H1 (cell line): ENCODE measurements around the gene USP12. TPM values are rescaled to one million over a fixed set of nuclear protein-coding genes. Genes with fewer than 3 reads are reported as not detected.

ENCODE experiments used
- CTCF ChIA-PET: fragments of 300-600 bp; sonication (Branson Sonifier 250); formaldehyde crosslinking; loops from one replicate; lab custom pipeline; 2021; ENCODE audit not compliant: partially characterized antibody; lab: Charles Lee
- POLR2A ChIA-PET: fragments of 300-600 bp; sonication (Branson Sonifier 250); formaldehyde crosslinking; loops from one replicate; lab custom pipeline; 2021; ENCODE audit warnings: inconsistent platforms; ENCODE audit not compliant: partially characterized antibody; lab: Charles Lee
- DNase-seq, 2 experiments: peaks; one replicate each; pipeline versions ENCODE4 v3.0.0 to v3.0.0-alpha.2; 2010 to 2022; ENCODE audit warnings: low spot score in 2 of 2, low read depth in 1 of 2, mixed read lengths in 1 of 2
- FAIRE-seq: peaks from 2 replicates; lab custom pipeline; 2011; peaks lifted over from hg19 to GRCh38; lab: Jason Lieb, UNC
- H2AFZ ChIP-seq: 2 replicates; pipeline ENCODE4 v1.8.1; 2012; ENCODE audit warnings: low read length, inconsistent platforms
- H2AK5ac ChIP-seq: 2 replicates; pipeline ENCODE4 v1.6.1; 2013; ENCODE audit warnings: low read depth, low read length
- H2BK120ac ChIP-seq: replicated peaks from 2 replicates; pipeline ENCODE3; 2013; ENCODE audit warnings: low read depth, low read length, inconsistent platforms
- H2BK12ac ChIP-seq: 2 replicates; pipeline ENCODE4 v1.6.1; 2013; ENCODE audit warnings: low read depth, low read length
- H2BK15ac ChIP-seq: 2 replicates; pipeline ENCODE4 v1.6.1; 2013; ENCODE audit warnings: low read length
- H2BK20ac ChIP-seq: 2 replicates; pipeline ENCODE4 v1.6.1; 2013; ENCODE audit warnings: low read length
- H2BK5ac ChIP-seq: 2 replicates; pipeline ENCODE4 v1.6.1; 2013; ENCODE audit warnings: low read depth, low read length
- H3K14ac ChIP-seq: 2 replicates; pipeline ENCODE4 v1.6.1; 2013; ENCODE audit warnings: inconsistent platforms; ENCODE audit not compliant: insufficient read length
- H3K18ac ChIP-seq: 2 replicates; pipeline ENCODE4 v1.6.1; 2013; ENCODE audit warnings: low read length; ENCODE audit errors: extremely low read depth
- H3K23ac ChIP-seq: 2 replicates; pipeline ENCODE4 v1.6.1; 2013; ENCODE audit warnings: inconsistent platforms; ENCODE audit not compliant: insufficient read length
- H3K23me2 ChIP-seq: 2 replicates; pipeline ENCODE4 v1.6.1; 2013; ENCODE audit warnings: low read depth, low read length
- H3K27ac ChIP-seq: 2 replicates; pipeline ENCODE4 v1.6.1; 2011; ENCODE audit warnings: low read depth, low read length, inconsistent platforms
- H3K27me3 ChIP-seq, 4 experiments: replicated peaks in 1 of 4; 1 replicate in 1 of 4; 2 replicates in 3 of 4; pipeline versions ENCODE4 v1.6.1 to v1.8.1; 2011 to 2013; ENCODE audit warnings: low read length in 3 of 4, mild to moderate bottlenecking in 3 of 4, inconsistent platforms in 2 of 4, mixed read lengths in 2 of 4, moderate library complexity in 1 of 4; ENCODE audit not compliant: control insufficient read depth in 3 of 4, insufficient read depth in 3 of 4; ENCODE audit errors: extremely low read depth in 1 of 4
- H3K36me3 ChIP-seq, 4 experiments: 2 replicates each; pipeline versions ENCODE4 v1.6.1 to v1.8.1; 2011 to 2013; ENCODE audit warnings: mild to moderate bottlenecking in 4 of 4, low read length in 3 of 4, moderate library complexity in 2 of 4, control low read depth in 1 of 4, inconsistent platforms in 1 of 4; ENCODE audit not compliant: insufficient read depth in 4 of 4, control insufficient read depth in 2 of 4
- H3K4ac ChIP-seq: replicated peaks from 2 replicates; pipeline ENCODE3; 2013; ENCODE audit warnings: low read length, low read depth, mixed read lengths, inconsistent platforms; ENCODE audit not compliant: insufficient read length
- H3K4me1 ChIP-seq, 4 experiments: replicated peaks in 1 of 4; 1 replicate in 1 of 4; 2 replicates in 3 of 4; pipeline versions ENCODE4 v1.6.1 to v1.8.1; 2011 to 2013; ENCODE audit warnings: low read length in 3 of 4, inconsistent platforms in 2 of 4, mixed read lengths in 1 of 4; ENCODE audit not compliant: insufficient read depth in 4 of 4, control insufficient read depth in 3 of 4
- H3K4me2 ChIP-seq, 2 experiments: 2 replicates each; pipeline versions ENCODE4 v1.6.1 to v1.8.1; 2011 to 2013; ENCODE audit warnings: low read depth in 2 of 2, low read length in 2 of 2, control low read depth in 1 of 2, inconsistent platforms in 1 of 2, mild to moderate bottlenecking in 1 of 2; ENCODE audit not compliant: insufficient read depth in 1 of 2
- H3K4me3 ChIP-seq, 4 experiments: fragments of 200-600, 300-600 bp in 1 of 4; sonication (generic), shearing (Covaris generic), sonication (Bioruptor Twin) in 1 of 4; 2 replicates each; pipeline versions ENCODE4 v1.5.1 to v1.8.1; 2011 to 2016; ENCODE audit warnings: low read length in 4 of 4, low read depth in 3 of 4, control low read depth in 2 of 4, inconsistent platforms in 2 of 4, mild to moderate bottlenecking in 2 of 4, mixed read lengths in 1 of 4, moderate library complexity in 1 of 4; ENCODE audit not compliant: insufficient read depth in 2 of 4; ENCODE audit errors: extremely low read depth in 1 of 4
- H3K56ac ChIP-seq: replicated peaks from 2 replicates; pipeline ENCODE3; 2013; ENCODE audit warnings: low read depth, mild to moderate bottlenecking, mixed read lengths, low read length, inconsistent platforms; ENCODE audit not compliant: insufficient read length
- H3K79me1 ChIP-seq: 2 replicates; pipeline ENCODE4 v1.6.1; 2013; ENCODE audit warnings: low read depth, low read length, control low read depth
- H3K79me2 ChIP-seq, 2 experiments: 2 replicates each; pipeline versions ENCODE4 v1.6.1 to v1.8.1; 2012 to 2013; ENCODE audit warnings: low read length in 2 of 2, mild to moderate bottlenecking in 2 of 2, inconsistent platforms in 1 of 2; ENCODE audit not compliant: insufficient read depth in 2 of 2, control insufficient read depth in 1 of 2
- H3K9ac ChIP-seq, 4 experiments: replicated peaks in 1 of 4; 1 replicate in 1 of 4; 2 replicates in 3 of 4; pipeline versions ENCODE4 v1.6.1 to v1.8.1; 2011 to 2013; ENCODE audit warnings: low read depth in 3 of 4, low read length in 3 of 4, control low read depth in 2 of 4, mild to moderate bottlenecking in 2 of 4, moderate library complexity in 2 of 4, inconsistent platforms in 1 of 4; ENCODE audit errors: extremely low read depth in 1 of 4
- H3K9me3 ChIP-seq, 2 experiments: 2 replicates each; pipeline versions ENCODE4 v1.6.1 to v1.8.1; 2012 to 2013; ENCODE audit warnings: mild to moderate bottlenecking in 2 of 2, moderate library complexity in 2 of 2, control low read depth in 1 of 2, inconsistent platforms in 1 of 2, low read depth in 1 of 2, low read length in 1 of 2, mixed read lengths in 1 of 2; ENCODE audit not compliant: insufficient read depth in 2 of 2
- H4K20me1 ChIP-seq, 2 experiments: replicated peaks in 1 of 2; 2 replicates each; pipeline versions ENCODE3 to v1.8.1; 2011 to 2013; ENCODE audit warnings: inconsistent platforms in 2 of 2, low read length in 2 of 2, mild to moderate bottlenecking in 1 of 2; ENCODE audit not compliant: insufficient read depth in 2 of 2, control insufficient read depth in 1 of 2
- H4K5ac ChIP-seq: 2 replicates; pipeline ENCODE4 v1.6.1; 2013; ENCODE audit warnings: low read length, low read depth, mixed read lengths, inconsistent platforms; ENCODE audit not compliant: insufficient read length
- H4K8ac ChIP-seq: 2 replicates; pipeline ENCODE4 v1.8.0; 2013; ENCODE audit warnings: mild to moderate bottlenecking, moderate library complexity, low read length, inconsistent platforms; ENCODE audit not compliant: insufficient read depth; ENCODE audit errors: extremely low read depth
- H4K91ac ChIP-seq: replicated peaks from 2 replicates; pipeline ENCODE3; 2013; ENCODE audit warnings: low read length, mixed read lengths, inconsistent platforms; ENCODE audit not compliant: insufficient read length
- EP300 ChIP-seq, 2 experiments: IDR thresholded peaks; 1 replicate in 1 of 2; 2 replicates in 1 of 2; pipeline ENCODE4 v1.6.1; 2011 to 2012; ENCODE audit warnings: low read depth in 2 of 2, low read length in 2 of 2, mild to moderate bottlenecking in 2 of 2, borderline replicate concordance in 1 of 2, inconsistent platforms in 1 of 2, moderate library complexity in 1 of 2
- POLR2AphosphoS5 ChIP-seq: IDR thresholded peaks from 2 replicates; pipeline ENCODE4 v1.6.1; 2011; ENCODE audit warnings: low read depth, low read length
- YY1 ChIP-seq: IDR thresholded peaks from 2 replicates; pipeline ENCODE4 v1.6.1; 2011; ENCODE audit warnings: low read depth, mild to moderate bottlenecking, low read length
- WGBS, 2 experiments: shearing (Covaris generic) in 1 of 2; methylation state at CpG; one replicate each; pipeline versions ENCODE4 v1.1.6 to v1.1.7; 2013 to 2015; ENCODE audit warnings: low lambda C conversion rate in 2 of 2, mixed read lengths in 2 of 2, inconsistent platforms in 1 of 2, low coverage in 1 of 2, missing lambda C conversion rate in 1 of 2; ENCODE audit not compliant: insufficient replicate concordance in 2 of 2, insufficient coverage in 1 of 2, insufficient read length in 1 of 2; ENCODE audit errors: extremely low coverage in 1 of 2, missing lambda C conversion rate in 1 of 2; 5-methylcytosine and 5-hydroxymethylcytosine counted together
- polyA plus RNA-seq, 7 experiments: library from polyadenylated mRNA; depleted of rRNA in 3 of 7; stranded (reverse) in 5 of 7; unstranded in 2 of 7; fragments of >200 nt in 5 of 7; fragments of 200-250 nt in 2 of 7; gene quantifications; 1 replicate in 5 of 7; 2 replicates in 1 of 7; 4 replicates in 1 of 7; pipeline versions ENCODE4 v1.2.1 to v1.2.3, GENCODE V29; 2011 to 2013; ENCODE audit warnings: missing spikeins in 2 of 7, mixed read lengths in 2 of 7
- total RNA-seq: library from RNA; stranded (reverse); fragmentation: NEBNext Ultra II Directional; extraction: Animal tissue kit (Norgen Biotek cat#: 25700); gene quantifications from 2 replicates; pipeline ENCODE4 v1.2.1, GENCODE V29; 2021

USP12 gene
- total and polyA plus RNA-seq, 2 of the 8 experiments (the other 6 are each of a cell fraction or from before 2014, with no cell fraction given) = 4.0 to 30.0 TPM

GRCh38 chr13:27200413-27201070 is 28.9 kb upstream of the USP12 start:
- Histone ChIP-seq H4K20me1 (no peaks in the 10 kb centered on the region), H3K36me3 (no peaks in the 10 kb centered on the region), H3K23me2 (no peaks in the 10 kb centered on the region), H2BK20ac (no peak overlapping the region), H3K14ac (no peak overlapping the region), H3K4ac (no peak overlapping the region), H2AK5ac (no peak overlapping the region), H2BK15ac (no peak overlapping the region), H3K4me2 (no peak overlapping the region), H2BK120ac (no peak overlapping the region), H3K9me3 (no peaks in the 10 kb centered on the region), H3K9ac (no peak overlapping the region), H3K4me1 (peaks cover 0 to 1% (median under 1%) of the 10 kb centered on the region in 4 experiments; a peak in 2 of 7 replicates), H3K56ac (no peak overlapping the region), H4K91ac (no peak overlapping the region), H3K27ac (no peak overlapping the region), H3K23ac (no peak overlapping the region), H3K18ac (no peak overlapping the region), H3K79me1 (no peaks in the 10 kb centered on the region), H4K5ac (no peak overlapping the region), H3K79me2 (no peaks in the 10 kb centered on the region), H2BK12ac (no peak overlapping the region), H4K8ac (no peak overlapping the region), H3K27me3 (no peaks in the 10 kb centered on the region), H3K4me3 (no peak overlapping the region), H2AFZ (no peak overlapping the region), H2BK5ac (no peak overlapping the region)
- TF ChIP-seq YY1 (no peak), POLR2AphosphoS5 (no peak), EP300 (IDR thresholded peaks at IDR 0.05; ENCODE audit: borderline replicate concordance in 1 of 2, low read depth in 2 of 2, low read length in 2 of 2) (no peak)
- no peak for DNase-seq
- 92% methylated on average over 1 of the region's 1 CpG; no CpG with 5 or more reads in 1 of the 2 experiments for WGBS, 2 experiments
- ChIA-PET CTCF (interaction anchor here (1.2 to 1.3 kb wide), 2 partner anchors 19 to 22 kb away, joined by 3 read pairs; no protein-coding TSS in a partner anchor), POLR2A (no interaction called here)
- FAIRE-seq = no peak
